Left ventricle myocardium inferior (tissue), 1 donor: ENCODE measurements around the gene HID1. TPM values are rescaled to one million over a fixed set of nuclear protein-coding genes. Genes with fewer than 3 reads are reported as not detected.

Experiments used
- DNase-seq: peaks from one replicate; pipeline ENCODE4 v3.0.0-alpha.2; 2020
- H3K27ac ChIP-seq: fragments of 200-600 bp; replicated peaks from 2 replicates; pipeline ENCODE4 v1.8.0; 2021
- H3K27me3 ChIP-seq: fragments of 200-600 bp; 2 replicates; pipeline ENCODE4 v1.8.0; 2021; ENCODE audit warnings: low read depth
- H3K36me3 ChIP-seq: fragments of 200-600 bp; 2 replicates; pipeline ENCODE4 v1.8.0; 2021
- H3K4me1 ChIP-seq: fragments of 200-600 bp; 2 replicates; pipeline ENCODE4 v1.8.0; 2021
- H3K4me3 ChIP-seq: fragments of 200-600 bp; 2 replicates; pipeline ENCODE4 v1.8.0; 2021; ENCODE audit warnings: mild to moderate bottlenecking, moderate library complexity
- H3K9me3 ChIP-seq: fragments of 200-600 bp; replicated peaks from 2 replicates; pipeline ENCODE4 v1.8.0; 2021
- intact Hi-C: fragments of 100-400 bp; cut with micrococcal nuclease; formaldehyde crosslinking; loops from one replicate; pipeline ENCODE4 v1.11.0; 2022
- total RNA-seq: library from RNA; stranded (reverse); fragmentation: NEBNext Ultra II Directional; extraction: Animal tissue kit (Norgen Biotek cat#: 25700); gene quantifications from one replicate; pipeline ENCODE4 v1.2.1, GENCODE V29; 2021
- TF ChIP-seq, protein P1 (sequence below): fragments of 200-600 bp; IDR thresholded peaks from 2 replicates; pipeline ENCODE4 v1.8.0; 2021; ENCODE audit warnings: antibody characterized with exemption, mild to moderate bottlenecking, borderline replicate concordance
- donor health status: DM: no; HTN: yes; CAD: no; lungs with severe emphysema.

Gene HID1
- total RNA-seq, 1 donor from 2014 or later, result 7.2 TPM

DNA sequence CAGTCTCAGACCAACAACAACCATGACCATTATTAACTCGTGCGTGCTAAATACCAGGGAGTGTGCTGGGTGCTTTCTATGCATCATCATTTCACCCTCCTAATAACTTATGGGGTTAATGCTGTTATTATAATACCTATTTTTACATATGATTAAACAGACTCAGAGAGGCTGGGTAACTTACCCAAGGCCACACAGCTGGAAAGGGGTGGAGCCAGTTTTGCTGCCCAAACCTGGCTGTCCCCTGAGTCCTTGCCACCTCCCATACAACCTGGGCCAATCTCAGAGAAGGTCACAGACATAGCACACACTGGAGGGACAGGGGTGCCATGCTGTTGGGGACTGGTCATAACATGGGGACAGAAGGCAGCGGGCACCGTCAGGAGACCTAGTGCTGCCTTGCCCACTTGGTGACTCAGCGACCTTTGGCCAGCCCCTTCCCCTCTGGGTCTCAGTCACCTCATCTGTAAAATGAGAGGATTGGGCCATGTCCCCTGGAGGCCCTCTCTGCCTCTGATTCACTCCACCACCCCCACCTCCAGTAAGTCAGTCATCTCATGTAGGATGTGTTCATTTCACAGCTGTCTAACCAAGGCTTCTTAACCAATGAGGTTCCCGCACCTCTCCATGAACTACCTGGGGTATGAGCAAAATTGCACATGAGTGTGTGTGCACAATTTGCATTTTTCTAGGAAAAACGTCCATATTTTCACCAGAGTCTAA, 67.7 kb downstream of the HID1 start:
- peaks cover 57% of the 10 kb centered on the region for H3K27me3 ChIP-seq
- no peak for DNase-seq
- no peak overlapping the region for H3K4me3 ChIP-seq
- intact Hi-C loops, result no loop called here
- no peaks in the 10 kb centered on the region for H3K4me1 ChIP-seq
- peaks cover 13% of the 10 kb centered on the region for H3K9me3 ChIP-seq
- H3K27ac ChIP-seq, result no peak overlapping the region
- no peaks in the 10 kb centered on the region for H3K36me3 ChIP-seq
- TF ChIP-seq, protein P1, sequence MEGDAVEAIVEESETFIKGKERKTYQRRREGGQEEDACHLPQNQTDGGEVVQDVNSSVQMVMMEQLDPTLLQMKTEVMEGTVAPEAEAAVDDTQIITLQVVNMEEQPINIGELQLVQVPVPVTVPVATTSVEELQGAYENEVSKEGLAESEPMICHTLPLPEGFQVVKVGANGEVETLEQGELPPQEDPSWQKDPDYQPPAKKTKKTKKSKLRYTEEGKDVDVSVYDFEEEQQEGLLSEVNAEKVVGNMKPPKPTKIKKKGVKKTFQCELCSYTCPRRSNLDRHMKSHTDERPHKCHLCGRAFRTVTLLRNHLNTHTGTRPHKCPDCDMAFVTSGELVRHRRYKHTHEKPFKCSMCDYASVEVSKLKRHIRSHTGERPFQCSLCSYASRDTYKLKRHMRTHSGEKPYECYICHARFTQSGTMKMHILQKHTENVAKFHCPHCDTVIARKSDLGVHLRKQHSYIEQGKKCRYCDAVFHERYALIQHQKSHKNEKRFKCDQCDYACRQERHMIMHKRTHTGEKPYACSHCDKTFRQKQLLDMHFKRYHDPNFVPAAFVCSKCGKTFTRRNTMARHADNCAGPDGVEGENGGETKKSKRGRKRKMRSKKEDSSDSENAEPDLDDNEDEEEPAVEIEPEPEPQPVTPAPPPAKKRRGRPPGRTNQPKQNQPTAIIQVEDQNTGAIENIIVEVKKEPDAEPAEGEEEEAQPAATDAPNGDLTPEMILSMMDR, result no peak

DNA sequence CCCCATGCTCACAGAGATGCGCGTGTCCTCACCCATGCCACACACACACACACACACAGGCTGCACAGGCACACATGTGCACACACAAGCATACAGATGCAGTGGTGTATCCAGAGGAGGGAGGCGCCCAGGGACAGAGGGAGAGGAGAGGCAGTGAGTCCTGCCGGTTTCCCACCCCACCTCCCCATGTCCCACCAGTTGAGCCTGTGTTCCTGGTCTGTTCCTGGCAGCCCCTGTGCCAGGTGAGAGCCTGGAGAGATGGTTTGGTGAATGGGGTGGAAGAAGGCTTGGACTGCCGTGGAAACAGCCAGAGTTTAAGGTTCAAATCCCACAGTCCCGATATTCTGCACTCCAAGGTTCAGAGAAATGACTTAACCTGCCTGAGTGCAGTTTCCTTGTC, 68.9 kb downstream of the HID1 start:
- H3K4me1 ChIP-seq, result no peaks in the 10 kb centered on the region
- peaks cover 3% of the 10 kb centered on the region for H3K9me3 ChIP-seq
- no peak overlapping the region for H3K4me3 ChIP-seq
- intact Hi-C loops, result no loop called here
- H3K27ac ChIP-seq, result no peak overlapping the region
- no peak for DNase-seq
- peaks cover 51% of the 10 kb centered on the region for H3K27me3 ChIP-seq
- TF ChIP-seq, protein P1, result no peak
- no peaks in the 10 kb centered on the region for H3K36me3 ChIP-seq

DNA sequence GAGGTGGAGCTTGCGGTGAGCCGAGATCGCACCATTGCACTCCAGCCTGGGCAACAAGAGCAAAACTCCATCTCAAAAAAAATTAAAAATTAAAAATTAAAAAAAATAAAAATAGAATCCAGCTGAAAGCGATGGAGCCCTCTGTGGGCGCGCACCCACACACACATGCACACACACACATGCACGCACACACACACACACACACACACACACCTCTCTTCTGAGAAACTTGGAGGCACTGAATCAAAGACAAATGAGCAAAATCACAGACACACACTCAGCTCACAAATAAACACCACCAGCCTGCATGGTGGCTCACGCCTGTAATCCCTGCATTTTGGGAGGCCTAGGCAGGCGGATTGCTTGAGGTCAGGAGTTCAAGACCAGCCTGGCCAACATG, 69.5 kb downstream of the HID1 start:
- H3K36me3 ChIP-seq, result no peaks in the 10 kb centered on the region
- H3K27me3 ChIP-seq, result peaks cover 50% of the 10 kb centered on the region
- H3K4me1 ChIP-seq, result no peaks in the 10 kb centered on the region
- no peak for DNase-seq
- H3K27ac ChIP-seq, result no peak overlapping the region
- TF ChIP-seq, protein P1, result no peak
- intact Hi-C loops, result no loop called here
- H3K9me3 ChIP-seq, result no peaks in the 10 kb centered on the region
- H3K4me3 ChIP-seq, result no peak overlapping the region

DNA sequence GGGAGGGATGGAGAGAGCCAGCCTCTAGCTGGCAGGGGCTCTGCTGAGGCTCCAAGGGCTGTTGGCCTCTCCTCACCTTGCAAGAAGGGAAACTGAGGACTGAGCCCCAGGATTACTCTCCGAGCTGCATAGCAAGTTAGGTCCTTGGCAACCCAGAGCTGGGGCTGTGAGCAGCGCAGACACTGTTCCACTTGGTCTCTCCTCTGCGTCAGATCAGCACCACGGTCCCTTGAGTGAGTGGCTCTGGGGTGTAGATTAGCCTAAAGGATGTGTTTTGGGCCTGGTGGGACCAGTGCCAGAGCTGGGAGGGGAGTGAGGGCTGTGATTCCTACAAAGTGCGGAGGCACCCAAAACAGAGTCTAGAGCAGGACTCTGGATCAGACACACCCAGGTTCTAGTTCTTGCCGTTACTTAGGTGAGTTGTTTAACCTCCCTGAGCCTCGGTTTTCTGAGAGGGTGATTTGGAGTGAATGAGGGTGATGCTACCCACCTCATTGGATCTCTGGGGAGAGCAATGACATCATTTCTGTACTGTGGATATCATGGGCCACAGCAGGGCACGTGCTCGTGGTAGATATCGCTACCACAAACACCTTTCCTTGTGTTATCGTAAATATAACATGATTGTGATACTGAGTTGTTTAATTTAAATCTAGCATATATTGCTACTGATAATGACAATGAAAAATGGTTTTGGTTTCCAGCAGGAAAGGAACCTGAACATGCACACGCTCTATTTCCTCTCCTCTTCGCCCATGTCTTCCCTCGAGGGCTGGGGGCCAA, 71.0 kb downstream of the HID1 start:
- intact Hi-C loops, result no loop called here
- H3K27me3 ChIP-seq, result peaks cover 53% of the 10 kb centered on the region
- H3K4me3 ChIP-seq, result no peak overlapping the region
- no peak for DNase-seq
- TF ChIP-seq, protein P1, result no peak
- H3K9me3 ChIP-seq, result no peaks in the 10 kb centered on the region
- no peaks in the 10 kb centered on the region for H3K36me3 ChIP-seq
- H3K4me1 ChIP-seq, result no peaks in the 10 kb centered on the region
- H3K27ac ChIP-seq, result no peak overlapping the region

Other genes with a start within 250 kb of the HID1 start
- 1.9 TPM for gene RAB37, start 235.5 kb downstream of the HID1 start, total RNA-seq
- 11.3 TPM for gene NHERF1, start 224.1 kb downstream of the HID1 start, total RNA-seq
- gene NAT9, start 196.4 kb downstream of the HID1 start, total RNA-seq, result 18.6 TPM
- 0.52 TPM for gene GRIN2C, start 112.9 kb downstream of the HID1 start, total RNA-seq
- 5.7 TPM for gene FDXR, start 99.8 kb downstream of the HID1 start, total RNA-seq
- not detected for gene FADS6, start 79.1 kb downstream of the HID1 start, total RNA-seq
- not detected for gene USH1G, start 49.5 kb downstream of the HID1 start, total RNA-seq
- gene OTOP2, start 48.5 kb downstream of the HID1 start, total RNA-seq, result not detected
- not detected for gene OTOP3, start 36.9 kb downstream of the HID1 start, total RNA-seq
- gene CDR2L, start 14.9 kb upstream of the HID1 start, total RNA-seq, result 17.4 TPM
- 50.6 TPM for gene MRPL58, start 39.9 kb upstream of the HID1 start, total RNA-seq
- gene ATP5PD, start 74.2 kb upstream of the HID1 start, total RNA-seq, result 809 TPM
- gene KCTD2, start 74.5 kb upstream of the HID1 start, total RNA-seq, result 23.1 TPM
- 8.4 TPM for gene SLC16A5, start 115.2 kb upstream of the HID1 start, total RNA-seq
- 6.2 TPM for gene ARMC7, start 137.2 kb upstream of the HID1 start, total RNA-seq
- gene NT5C, start 159.0 kb upstream of the HID1 start, total RNA-seq, result 25.9 TPM
- 13.8 TPM for gene JPT1, start 181.8 kb upstream of the HID1 start, total RNA-seq
- gene SUMO2, start 210.2 kb upstream of the HID1 start, total RNA-seq, result 183 TPM
- 21.2 TPM for gene NUP85, start 232.9 kb upstream of the HID1 start, total RNA-seq